HG02938 (cell line): ENCODE data around the gene EPB41.

ENCODE experiments used
- ATAC-seq: cut with Tn5 transposase; IDR thresholded peaks from one replicate; pipeline ENCODE4 v1.9.1; 2021; ENCODE audit warnings: mild to moderate bottlenecking, moderate library complexity; ENCODE audit not compliant: unreplicated experiment

The EPB41 gene

GRCh38 chr1:29162025-29162424 is 247.7 kb downstream of the EPB41 start:
- no peak for ATAC-seq

DNA sequence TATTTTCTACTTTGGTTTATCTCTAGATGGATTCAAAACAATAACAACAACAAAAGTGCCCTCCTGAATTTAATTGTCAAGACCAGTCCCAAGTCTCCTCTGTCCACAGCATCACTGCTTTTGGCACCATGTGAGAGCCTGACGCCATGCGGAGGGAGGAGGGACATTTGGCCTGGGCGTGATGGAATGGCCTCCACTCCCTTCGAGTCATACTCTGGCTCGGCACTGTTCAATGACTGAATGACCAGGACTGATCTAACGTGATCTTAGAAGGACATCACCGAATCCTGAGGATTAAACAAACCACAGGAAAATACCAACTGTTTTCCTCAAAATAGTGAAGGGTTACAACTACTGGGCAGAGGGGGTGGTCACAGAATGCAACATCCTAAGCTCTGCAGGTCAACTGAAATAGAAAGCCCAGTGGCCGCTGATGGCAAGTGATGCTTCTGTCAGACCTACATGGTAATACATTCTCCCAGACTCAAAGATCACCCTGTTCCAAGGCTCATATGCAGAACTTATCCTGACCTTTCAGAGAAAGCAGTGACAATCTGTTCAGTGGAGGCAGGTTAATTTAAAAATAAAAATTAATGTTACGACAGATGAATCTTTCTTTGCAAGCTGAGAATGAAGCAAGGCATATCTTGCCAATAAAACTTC is 248.2 kb downstream of the EPB41 start:
- ATAC-seq, result no peak

DNA sequence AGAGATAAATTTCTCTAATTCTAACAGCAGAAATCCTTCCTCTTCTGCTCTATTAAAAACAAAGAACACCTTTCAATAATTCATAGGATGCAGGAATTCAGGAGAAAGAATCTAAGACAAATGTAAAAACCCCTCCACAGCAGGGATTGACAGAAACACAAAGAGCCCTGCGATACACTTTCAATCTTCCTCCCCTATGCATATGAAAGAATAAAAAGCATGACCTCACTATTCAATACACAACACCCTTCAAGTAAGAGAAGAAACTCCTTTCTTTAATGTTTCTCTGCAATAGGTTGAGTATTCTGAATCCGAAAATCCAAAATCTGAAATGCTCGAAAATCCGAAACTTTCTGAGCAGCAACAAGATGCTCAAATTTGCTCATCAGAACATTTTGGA is 250.2 kb downstream of the EPB41 start:
- no peak for ATAC-seq

DNA sequence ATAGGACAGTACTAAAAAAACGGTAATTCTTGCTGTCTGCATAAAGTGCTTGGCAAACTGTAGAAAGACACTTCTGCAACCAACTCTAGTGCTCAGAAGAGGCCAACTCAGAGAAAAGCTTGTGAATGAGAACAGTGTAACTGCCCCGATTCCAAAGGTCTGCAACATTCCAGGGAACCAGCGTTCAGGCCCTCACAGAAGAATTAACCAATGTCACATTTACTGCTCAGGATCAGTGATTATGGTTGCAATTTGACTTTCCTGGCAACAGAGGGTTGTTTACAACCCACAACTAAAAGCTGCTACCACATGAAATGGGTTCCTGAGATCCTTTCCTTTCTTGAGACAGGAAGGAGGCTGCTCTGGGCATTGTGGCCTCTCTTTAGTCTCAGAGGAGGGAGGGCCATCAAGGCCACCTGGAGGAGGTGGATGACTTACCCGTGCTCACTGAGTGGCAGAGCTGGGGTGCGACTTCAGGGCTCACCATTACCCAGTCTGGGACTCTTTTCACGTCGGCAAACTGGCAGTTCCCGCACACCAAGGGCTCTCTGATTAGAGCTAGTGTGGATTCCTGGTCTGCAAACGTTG is 252.0 kb downstream of the EPB41 start:
- ATAC-seq, result no peak

GRCh38 chr1:29167904-29168303 is 253.5 kb downstream of the EPB41 start:
- ATAC-seq, result no peak
